Neuronal stem cell (in vitro differentiated cells): ENCODE results near the gene PHF1.

Experiments used
- DNase-seq: peaks from one replicate; pipeline ENCODE4 v3.0.0-alpha.2; 2013; ENCODE audit warnings: low spot score
- H2AFZ ChIP-seq: one replicate; pipeline ENCODE4 v1.6.1; 2013; ENCODE audit warnings: mild to moderate bottlenecking, low read length, inconsistent platforms
- H2AK5ac ChIP-seq: 2 replicates; pipeline ENCODE4 v1.6.1; 2013; ENCODE audit warnings: low read depth, mild to moderate bottlenecking, inconsistent platforms, low read length, moderate library complexity, mixed read lengths
- H2BK120ac ChIP-seq: 2 replicates; pipeline ENCODE4 v1.6.1; 2013; ENCODE audit warnings: low read depth, mild to moderate bottlenecking, inconsistent platforms, low read length, moderate library complexity, mixed read lengths
- H2BK12ac ChIP-seq: one replicate; pipeline ENCODE4 v1.6.1; 2013; ENCODE audit warnings: low read length, inconsistent platforms
- H2BK15ac ChIP-seq: 2 replicates; pipeline ENCODE4 v1.6.1; 2013; ENCODE audit warnings: mild to moderate bottlenecking, low read length, inconsistent platforms, mixed read lengths
- H2BK5ac ChIP-seq: one replicate; pipeline ENCODE4 v1.6.1; 2013; ENCODE audit warnings: inconsistent platforms, mild to moderate bottlenecking, low read length, moderate library complexity
- H3K14ac ChIP-seq: one replicate; pipeline ENCODE4 v1.6.1; 2013; ENCODE audit warnings: low read length, inconsistent platforms
- H3K18ac ChIP-seq: 2 replicates; pipeline ENCODE4 v1.6.1; 2013; ENCODE audit warnings: low read length, inconsistent platforms
- H3K23ac ChIP-seq: 2 replicates; pipeline ENCODE4 v1.6.1; 2013; ENCODE audit warnings: low read depth, mild to moderate bottlenecking, mixed read lengths, low read length, inconsistent platforms; ENCODE audit not compliant: poor library complexity
- H3K27ac ChIP-seq: replicated peaks from 3 replicates; pipeline ENCODE4 v1.5.1; 2013; ENCODE audit warnings: low read length, inconsistent platforms
- H3K27me3 ChIP-seq, 3 experiments: 2 replicates each; pipeline ENCODE4 v1.6.1; 2013; ENCODE audit warnings: low read length in 3 of 3, mild to moderate bottlenecking in 2 of 3, inconsistent platforms in 1 of 3, low read depth in 1 of 3, mixed read lengths in 1 of 3, moderate library complexity in 1 of 3; ENCODE audit not compliant: control insufficient read depth in 3 of 3, insufficient read depth in 3 of 3
- H3K36me3 ChIP-seq, 2 donors: replicated peaks in 1 of 2; 2 replicates each; pipeline ENCODE4 v1.6.1; 2013; ENCODE audit warnings: low read length in 2 of 2; ENCODE audit not compliant: control insufficient read depth in 2 of 2, insufficient read depth in 2 of 2
- H3K4ac ChIP-seq: 2 replicates; pipeline ENCODE4 v1.6.1; 2013; ENCODE audit warnings: inconsistent platforms, mild to moderate bottlenecking, low read length, moderate library complexity
- H3K4me1 ChIP-seq, 2 donors: 1 replicate in 1 of 2; 2 replicates in 1 of 2; pipeline ENCODE4 v1.6.1; 2013; ENCODE audit warnings: low read length in 2 of 2, low read depth in 1 of 2; ENCODE audit not compliant: control insufficient read depth in 2 of 2, insufficient read depth in 1 of 2
- H3K4me2 ChIP-seq: one replicate; pipeline ENCODE4 v1.6.1; 2013; ENCODE audit warnings: mild to moderate bottlenecking, low read length, inconsistent platforms; ENCODE audit not compliant: insufficient read depth, poor library complexity, severe bottlenecking
- H3K4me3 ChIP-seq, 2 donors: 2 replicates each; pipeline ENCODE4 v1.5.1; 2013; ENCODE audit warnings: low read length in 2 of 2, mild to moderate bottlenecking in 2 of 2, inconsistent platforms in 1 of 2, moderate library complexity in 1 of 2
- H3K79me1 ChIP-seq: one replicate; pipeline ENCODE4 v1.6.1; 2013; ENCODE audit warnings: low read depth, mild to moderate bottlenecking, inconsistent platforms, low read length, moderate library complexity
- H3K9ac ChIP-seq: one replicate; pipeline ENCODE4 v1.6.1; 2013; ENCODE audit warnings: mild to moderate bottlenecking, low read depth, low read length, inconsistent platforms; ENCODE audit not compliant: poor library complexity
- H3K9me3 ChIP-seq, 2 donors: replicated peaks in 1 of 2; 2 replicates each; pipeline versions ENCODE3 to v1.6.1; 2013; ENCODE audit warnings: low read length in 2 of 2, mild to moderate bottlenecking in 2 of 2, inconsistent platforms in 1 of 2, low read depth in 1 of 2, mixed read lengths in 1 of 2, moderate library complexity in 1 of 2; ENCODE audit not compliant: control insufficient read depth in 2 of 2, insufficient read depth in 1 of 2
- H4K8ac ChIP-seq: one replicate; pipeline ENCODE4 v1.6.1; 2013; ENCODE audit warnings: low read depth, mild to moderate bottlenecking, inconsistent platforms, low read length, moderate library complexity
- H4K91ac ChIP-seq: one replicate; pipeline ENCODE4 v1.6.1; 2013; ENCODE audit warnings: low read length, low read depth, mild to moderate bottlenecking, inconsistent platforms; ENCODE audit not compliant: poor library complexity
- WGBS, 2 donors: extraction: QIAGEN DNeasy Blood & Tissue Kit; methylation state at CpG; one replicate each; pipeline ENCODE4 v1.1.7; 2013; ENCODE audit warnings: missing lambda C conversion rate in 2 of 2, mixed read lengths in 1 of 2; ENCODE audit not compliant: insufficient read length in 2 of 2, insufficient replicate concordance in 1 of 2; ENCODE audit errors: extremely low coverage in 2 of 2; 5-methylcytosine and 5-hydroxymethylcytosine counted together

PHF1 gene

GRCh38 chr6:33428966-33429749 lies 18.3 kb downstream of the PHF1 start:
- no peak overlapping the region for H2AFZ ChIP-seq
- H3K79me1 ChIP-seq = peaks cover 13% of the 10 kb centered on the region
- peak overlapping the region; percentile 6 for H2AK5ac ChIP-seq
- no peak overlapping the region for H3K18ac ChIP-seq
- no peak overlapping the region for H4K91ac ChIP-seq
- no peak overlapping the region for H2BK12ac ChIP-seq
- H2BK15ac ChIP-seq = no peak overlapping the region
- no peak overlapping the region for H2BK5ac ChIP-seq
- H4K8ac ChIP-seq = no peak overlapping the region
- peak overlapping the region; percentile 89 for H3K9ac ChIP-seq
- no peaks in the 10 kb centered on the region for H3K9me3 ChIP-seq
- peaks cover 57 to 72% of the 10 kb centered on the region in 2 donors for H3K4me1 ChIP-seq
- H3K23ac ChIP-seq = no peak overlapping the region
- H3K36me3 ChIP-seq = peaks cover 8 to 24% of the 10 kb centered on the region in 2 donors
- H2BK120ac ChIP-seq = no peak overlapping the region
- peak overlapping the region; percentile 96 for H3K27ac ChIP-seq
- DNase-seq = no peak
- peak overlapping the region in 1 of 2 donors; percentile 59 for H3K4me3 ChIP-seq
- no peak overlapping the region for H3K4ac ChIP-seq
- H3K27me3 ChIP-seq = no peaks in the 10 kb centered on the region
- peak overlapping the region; percentile 0 for H3K14ac ChIP-seq
- H3K4me2 ChIP-seq = no peak overlapping the region
- WGBS, 2 donors = no CpG with 5 or more reads among the region's 5 CpGs

DNA sequence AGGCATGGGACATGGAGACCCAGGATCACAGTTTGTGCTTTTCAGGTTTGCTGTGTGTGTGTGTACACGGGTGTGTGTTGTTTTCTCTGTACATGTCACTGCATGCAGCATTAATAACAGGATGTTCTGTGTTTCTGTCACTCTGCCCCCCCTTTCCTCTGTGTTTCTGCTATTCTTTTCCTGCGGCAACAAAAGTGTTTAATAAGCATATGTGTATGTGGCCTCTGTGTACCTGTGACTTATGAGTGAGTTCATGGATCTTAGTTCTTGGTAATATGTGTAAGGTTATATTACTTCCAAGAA lies 18.9 kb downstream of the PHF1 start:
- H3K79me1 ChIP-seq = peaks cover 13% of the 10 kb centered on the region
- WGBS, 2 donors = no CpG with 5 or more reads among the region's 2 CpGs
- H3K9ac ChIP-seq = peak overlapping the region; percentile 64
- no peak overlapping the region for H3K4ac ChIP-seq
- H2BK15ac ChIP-seq = no peak overlapping the region
- H3K27me3 ChIP-seq = no peaks in the 10 kb centered on the region
- H3K4me3 ChIP-seq = no peak overlapping the region
- no peak overlapping the region for H2AFZ ChIP-seq
- H3K36me3 ChIP-seq = peaks cover 4 to 24% of the 10 kb centered on the region in 2 donors
- no peak overlapping the region for H2BK120ac ChIP-seq
- no peaks in the 10 kb centered on the region for H3K9me3 ChIP-seq
- H3K14ac ChIP-seq = peak overlapping the region; percentile 0
- no peak for DNase-seq
- H2AK5ac ChIP-seq = no peak overlapping the region
- H2BK12ac ChIP-seq = no peak overlapping the region
- H3K27ac ChIP-seq = peak overlapping the region; percentile 96
- H3K4me2 ChIP-seq = no peak overlapping the region
- H4K91ac ChIP-seq = no peak overlapping the region
- no peak overlapping the region for H3K18ac ChIP-seq
- no peak overlapping the region for H3K23ac ChIP-seq
- peaks cover 54 to 67% of the 10 kb centered on the region in 2 donors for H3K4me1 ChIP-seq
- H2BK5ac ChIP-seq = no peak overlapping the region
- H4K8ac ChIP-seq = no peak overlapping the region

GRCh38 chr6:33430334-33430733 lies 19.5 kb downstream of the PHF1 start:
- Histone ChIP-seq H3K14ac (no peak overlapping the region), H3K9ac (no peak overlapping the region), H3K4me3 (peak overlapping the region in 1 of 2 donors; percentile 42), H3K18ac (no peak overlapping the region), H2AFZ (no peak overlapping the region), H4K8ac (no peak overlapping the region), H3K4me2 (no peak overlapping the region), H3K23ac (no peak overlapping the region), H3K79me1 (peaks cover 17% of the 10 kb centered on the region), H2BK120ac (no peak overlapping the region), H3K27ac (peak overlapping the region; percentile 96), H2AK5ac (no peak overlapping the region), H3K9me3 (no peaks in the 10 kb centered on the region), H2BK12ac (no peak overlapping the region), H3K4me1 (peaks cover 50 to 62% of the 10 kb centered on the region in 2 donors), H4K91ac (no peak overlapping the region), H2BK5ac (no peak overlapping the region), H3K27me3 (no peaks in the 10 kb centered on the region), H3K36me3 (peaks cover 8 to 30% of the 10 kb centered on the region in 2 donors), H2BK15ac (no peak overlapping the region), H3K4ac (no peak overlapping the region)
- no CpG with 5 or more reads among the region's 2 CpGs for WGBS, 2 donors
- DNase-seq = no peak

- no peaks in the 10 kb centered on the region for H3K9me3 ChIP-seq
- H2BK5ac ChIP-seq = peak overlapping the region; percentile 85
- peaks cover 50 to 62% of the 10 kb centered on the region in 2 donors for H3K4me1 ChIP-seq
- no peak overlapping the region for H2BK12ac ChIP-seq
- peak overlapping the region; percentile 96 for H3K27ac ChIP-seq
- peak overlapping the region; percentile 42 to 82 for H3K4me3 ChIP-seq
- H3K14ac ChIP-seq = no peak overlapping the region
- H3K9ac ChIP-seq = peak overlapping the region; percentile 84
- no peak overlapping the region for H4K8ac ChIP-seq
- peak overlapping the region; percentile 96 for H3K18ac ChIP-seq
- H2BK120ac ChIP-seq = peak overlapping the region; percentile 84
- peak overlapping the region; percentile 32 for H2AFZ ChIP-seq
- peaks cover 16 to 39% of the 10 kb centered on the region in 2 donors for H3K36me3 ChIP-seq
- H3K79me1 ChIP-seq = peaks cover 18% of the 10 kb centered on the region
- H3K23ac ChIP-seq = no peak overlapping the region
- no peaks in the 10 kb centered on the region for H3K27me3 ChIP-seq
- no peak overlapping the region for H4K91ac ChIP-seq
- peak overlapping the region; percentile 97 for H2AK5ac ChIP-seq
- peak overlapping the region; percentile 67 for H3K4ac ChIP-seq
- H3K4me2 ChIP-seq = peak overlapping the region; percentile 75
- H2BK15ac ChIP-seq = peak overlapping the region; percentile 86
- peak; percentile 83 for DNase-seq
- no CpG with 5 or more reads among the region's 12 CpGs for WGBS, 2 donors
These were observed 20.4 kb downstream of the PHF1 start for GRCh38 chr6:33430991-33431879.
